ENCODE measurements around the gene PDE8A.

PDE8A gene

DNA sequence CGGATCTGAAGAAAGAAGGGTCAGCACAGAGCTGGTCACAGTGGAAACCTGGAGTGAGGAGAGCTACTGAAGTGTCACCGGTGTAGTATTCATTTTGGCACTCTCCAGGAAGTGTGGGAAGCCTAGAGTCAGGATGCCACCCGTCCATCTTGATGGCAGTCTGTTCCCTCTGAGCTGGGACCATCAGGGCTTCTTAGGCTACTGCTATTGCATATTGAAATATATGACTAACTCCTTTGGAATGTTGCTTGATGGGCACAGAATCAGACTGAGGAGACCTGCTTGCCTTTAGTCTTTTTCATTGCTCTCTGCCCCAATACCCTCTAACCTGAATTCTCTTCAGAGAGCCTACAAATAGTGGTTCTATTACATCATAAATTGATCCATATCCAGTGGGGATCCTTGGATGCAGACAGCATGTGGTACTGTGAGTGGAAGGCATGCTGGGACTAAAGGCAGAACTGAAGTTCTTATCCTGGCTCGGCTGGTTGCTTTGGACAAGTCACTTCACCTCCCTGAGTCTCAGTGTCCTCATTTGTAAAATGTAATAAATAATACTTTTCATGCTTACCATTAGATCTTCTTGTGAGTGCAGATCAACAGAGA lies 143.5 kb downstream of the PDE8A start:
- DNase-seq (ENCODE audit: low read depth, low spot score), result no peak

DNA sequence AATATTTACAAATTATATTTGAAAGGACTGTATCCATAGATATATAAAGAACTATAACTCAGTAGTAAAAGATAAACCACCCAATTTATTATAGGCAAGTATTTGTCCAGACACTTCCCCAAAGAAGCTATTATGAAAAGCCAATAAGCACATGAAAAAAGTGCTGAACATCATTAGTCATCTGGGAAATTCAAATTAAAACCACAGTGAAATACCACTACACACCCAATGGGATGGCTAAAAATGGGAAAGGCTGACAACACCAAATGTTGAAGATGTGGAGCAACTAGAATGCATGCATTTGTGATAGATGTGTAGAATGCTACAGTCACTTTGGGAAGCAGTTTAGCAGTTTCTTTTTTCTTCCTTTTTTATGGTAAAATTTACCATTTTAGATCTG lies 147.0 kb downstream of the PDE8A start:
- no peak for DNase-seq (ENCODE audit: low read depth, low spot score)

DNA sequence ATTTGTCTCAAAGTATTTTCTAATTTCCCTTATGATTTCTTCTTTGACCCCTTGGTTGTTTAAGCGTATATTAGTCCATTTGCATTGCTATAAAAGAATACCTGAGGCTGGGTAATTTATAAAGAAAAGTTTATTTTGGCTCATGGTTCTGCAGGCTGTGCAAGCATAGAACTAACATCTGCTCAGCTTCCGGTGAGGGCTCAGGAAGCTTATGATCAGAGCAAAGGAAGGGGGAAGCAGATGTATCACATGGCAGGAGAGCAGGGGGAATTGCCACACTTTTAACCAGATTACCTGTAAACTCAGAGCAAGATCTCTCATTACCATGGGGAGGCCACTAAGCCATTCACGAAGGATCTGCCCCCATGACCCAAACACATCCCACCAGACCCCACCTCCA lies 148.2 kb downstream of the PDE8A start:
- no peak for DNase-seq (ENCODE audit: low read depth, low spot score)

DNA sequence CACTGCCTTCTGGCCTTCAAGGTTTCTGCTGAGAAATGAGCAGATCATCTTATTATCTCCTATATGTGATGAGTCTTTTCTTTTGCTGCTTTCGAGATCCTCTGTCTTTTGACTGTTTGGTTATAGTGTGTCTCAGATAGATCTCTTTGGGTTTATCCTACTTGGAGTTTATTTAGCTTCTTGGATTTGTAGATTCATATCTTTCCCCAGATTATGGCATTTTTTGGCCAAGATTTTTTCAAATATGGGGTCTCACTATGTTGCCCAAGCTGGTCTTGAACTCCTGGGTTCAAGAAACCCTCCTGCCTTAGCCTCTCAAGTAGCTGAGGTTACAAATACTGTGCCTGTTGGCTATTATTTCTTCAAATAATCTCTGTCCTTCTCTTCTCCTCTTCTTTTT lies 150.3 kb downstream of the PDE8A start:
- no peak for DNase-seq (ENCODE audit: low read depth, low spot score)

DNA sequence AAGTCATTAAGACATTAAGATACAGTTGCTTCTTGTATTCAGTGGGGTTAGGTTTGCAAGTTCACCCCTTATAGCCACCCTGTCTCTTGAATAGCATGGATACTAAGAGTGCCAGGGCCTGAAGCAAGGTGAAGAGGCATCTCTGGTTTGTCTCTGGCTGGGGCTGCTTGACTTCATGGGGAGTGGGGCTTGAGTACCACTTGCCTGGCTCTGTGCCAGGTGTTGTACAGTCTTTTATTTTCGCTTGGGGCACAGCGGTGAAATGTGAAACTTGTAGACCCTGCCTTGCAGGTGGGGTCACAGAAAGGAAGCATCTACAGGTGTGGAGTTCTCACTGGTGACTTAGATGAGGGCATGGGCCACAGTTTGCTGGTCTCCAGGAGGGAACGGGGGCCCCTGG lies 152.1 kb downstream of the PDE8A start:
- DNase-seq (ENCODE audit: low read depth, low spot score), result no peak

- peak; percentile 80 for DNase-seq (ENCODE audit: low read depth, low spot score)
These were observed 156.0 kb downstream of the PDE8A start for GRCh38 chr15:85137489-85138168.

GRCh38 chr15:85139391-85139790 lies 157.7 kb downstream of the PDE8A start:
- no peak for DNase-seq (ENCODE audit: low read depth, low spot score)

- DNase-seq (ENCODE audit: low read depth, low spot score), result no peak
These were observed 160.1 kb downstream of the PDE8A start for GRCh38 chr15:85141726-85142125.

- DNase-seq (ENCODE audit: low read depth, low spot score), result no peak
These were observed 160.7 kb downstream of the PDE8A start for GRCh38 chr15:85142312-85142711.

DNA sequence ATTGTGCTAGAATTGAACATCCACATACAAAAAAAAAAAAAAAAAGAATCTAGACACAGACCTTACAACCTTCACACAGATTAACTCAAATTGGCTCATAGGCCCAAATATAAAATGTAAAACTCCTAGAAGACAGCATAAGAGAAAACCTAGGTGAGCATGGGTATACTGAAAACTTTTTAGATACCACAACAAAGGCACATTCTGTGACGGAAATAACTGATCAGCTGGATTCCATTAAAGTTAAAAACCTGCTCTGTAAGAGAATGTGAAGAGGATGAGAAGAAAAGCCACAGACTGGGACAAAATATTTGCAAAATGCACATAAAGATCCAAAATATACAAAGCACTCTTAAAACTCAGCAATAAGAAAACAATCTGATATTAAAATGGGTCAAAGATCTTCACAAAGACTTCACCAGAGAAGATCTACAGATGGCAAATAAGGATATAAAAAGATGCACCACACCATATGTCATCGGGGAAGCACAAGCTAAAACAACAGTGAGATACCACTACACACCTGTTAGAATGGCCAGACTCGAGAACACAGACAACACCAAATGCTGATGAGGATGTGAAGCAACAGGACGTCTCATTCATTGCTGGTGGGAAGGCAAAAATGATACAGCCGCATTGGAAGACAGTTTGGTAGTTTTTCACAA lies 167.9 kb downstream of the PDE8A start:
- no peak for DNase-seq (ENCODE audit: low read depth, low spot score)

DNA sequence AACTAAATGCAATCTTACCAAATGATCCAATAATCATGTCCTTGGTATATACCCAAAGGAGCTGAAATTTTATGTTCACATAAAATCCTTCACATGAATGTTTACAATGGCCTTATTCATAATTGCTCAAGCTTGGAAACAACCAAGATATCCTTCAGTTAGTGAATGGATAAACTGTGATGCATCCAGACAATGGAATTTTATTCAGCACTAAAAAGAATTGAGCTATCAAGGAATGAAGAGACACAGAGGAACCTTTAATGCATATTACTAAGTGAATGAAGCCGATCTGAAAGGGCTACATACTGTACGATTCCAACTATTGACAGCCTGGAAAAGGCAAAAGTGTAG lies 168.4 kb downstream of the PDE8A start:
- DNase-seq (ENCODE audit: low read depth, low spot score), result no peak

DNA sequence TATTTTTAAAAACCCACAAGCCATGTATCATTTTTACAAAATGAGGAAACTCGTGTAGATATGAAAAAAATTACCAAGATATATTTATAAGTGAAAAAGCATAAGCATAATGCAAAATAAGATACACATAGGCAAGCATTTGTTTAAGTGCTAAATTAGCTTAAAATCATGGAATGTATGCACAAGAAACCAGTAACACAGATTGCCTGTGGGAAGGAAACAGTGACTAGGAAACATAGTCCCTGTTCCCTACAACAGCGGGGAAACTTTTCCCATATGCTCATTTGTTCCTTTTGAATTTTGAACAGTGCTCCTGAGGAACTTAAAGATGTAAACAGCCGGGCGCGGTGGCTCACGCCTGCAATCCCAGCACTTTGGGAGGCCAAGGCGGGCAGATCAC lies 169.5 kb downstream of the PDE8A start:
- DNase-seq (ENCODE audit: low read depth, low spot score), result no peak

GRCh38 chr15:85151861-85152260 lies 170.2 kb downstream of the PDE8A start:
- DNase-seq (ENCODE audit: low read depth, low spot score), result no peak

DNA sequence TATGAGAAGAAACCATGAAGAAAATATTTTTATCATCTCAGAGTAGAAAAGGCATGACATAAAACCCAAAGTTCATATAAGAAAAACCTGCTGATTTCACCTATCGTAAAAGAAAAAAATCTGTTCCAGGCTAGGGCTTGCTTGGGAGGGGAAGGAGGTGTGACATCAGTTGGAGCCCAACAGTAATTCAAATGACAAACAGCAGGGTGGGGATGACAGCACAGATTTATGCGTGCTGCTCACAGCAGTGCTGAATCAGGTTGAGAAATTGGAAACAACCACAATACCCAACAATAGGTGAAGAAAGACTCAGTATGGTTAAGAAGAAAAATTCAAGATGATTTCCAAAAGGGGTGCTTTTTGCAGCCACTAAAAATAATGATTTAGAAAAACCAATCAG lies 172.4 kb downstream of the PDE8A start:
- DNase-seq (ENCODE audit: low read depth, low spot score), result peak; percentile 33

- no peak for DNase-seq (ENCODE audit: low read depth, low spot score)
These were observed 173.7 kb downstream of the PDE8A start for GRCh38 chr15:85155360-85155759.

DNA sequence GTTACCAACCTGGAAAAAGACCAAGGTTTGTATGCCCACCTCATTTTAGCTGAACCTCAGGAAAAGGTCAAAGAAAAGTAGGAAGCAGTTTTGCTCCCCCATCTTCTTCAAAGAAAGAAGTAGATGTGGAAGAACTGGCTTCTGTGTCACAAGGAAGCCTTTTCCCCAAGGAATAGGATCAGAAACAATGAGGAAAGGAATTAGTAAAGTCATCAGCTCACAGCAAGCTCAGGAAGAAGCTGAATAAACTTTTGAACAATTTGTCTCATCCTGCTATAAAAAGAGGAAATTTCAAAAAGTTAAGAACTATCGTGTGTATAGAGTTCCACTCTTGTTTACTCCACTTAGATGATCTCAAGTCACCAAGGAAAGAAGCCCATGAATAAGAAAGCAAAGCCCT lies 174.2 kb downstream of the PDE8A start:
- DNase-seq (ENCODE audit: low read depth, low spot score), result no peak

DNA sequence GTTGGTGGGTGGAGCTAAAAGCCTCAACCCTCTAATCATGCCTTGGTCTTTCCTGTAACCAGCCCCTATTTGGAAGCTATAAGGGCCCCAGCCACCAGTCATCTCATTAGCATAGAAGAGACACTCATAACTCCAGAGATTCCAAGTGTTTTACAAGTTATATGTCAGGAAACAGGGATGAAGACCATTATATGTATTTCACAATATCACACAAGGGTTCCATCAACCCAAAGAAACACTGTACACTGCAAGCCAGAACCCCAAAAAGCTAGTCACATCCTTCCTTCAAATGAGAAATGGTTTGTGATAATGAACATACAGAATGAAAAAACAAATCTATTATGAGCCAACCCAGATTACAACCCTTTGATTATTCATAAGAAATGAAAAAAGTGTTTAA lies 175.7 kb downstream of the PDE8A start:
- no peak for DNase-seq (ENCODE audit: low read depth, low spot score)

GRCh38 chr15:85162237-85162636 lies 180.6 kb downstream of the PDE8A start:
- no peak for DNase-seq (ENCODE audit: low read depth, low spot score)

DNA sequence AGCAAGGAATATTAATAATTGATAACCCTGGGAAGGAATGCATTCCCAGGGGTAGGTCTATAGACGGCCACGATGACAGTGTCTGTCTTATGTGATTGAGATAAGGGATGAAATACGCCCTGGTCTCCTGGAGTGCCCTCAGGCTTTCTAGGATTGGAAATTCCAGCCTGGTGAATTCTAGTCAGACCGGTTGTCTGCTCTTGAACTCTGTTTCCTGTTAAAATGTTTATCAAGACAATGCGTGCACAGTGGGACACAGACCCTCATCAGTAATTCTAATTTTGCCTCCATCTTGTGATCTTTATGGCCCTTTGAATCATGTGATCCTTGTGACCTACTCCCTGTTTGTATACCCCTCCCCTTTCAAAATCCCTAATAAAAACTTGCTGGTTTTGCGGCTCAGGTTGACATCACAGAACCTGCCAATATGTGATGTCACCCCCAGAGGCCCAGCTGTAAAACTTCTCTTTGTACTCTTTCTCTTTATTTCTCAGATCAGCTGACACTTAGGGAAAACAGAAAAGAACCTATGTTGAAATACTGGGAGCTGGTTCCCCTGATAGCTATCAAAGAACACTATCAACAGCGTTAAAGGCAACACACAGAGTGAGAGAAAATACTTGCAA lies 183.3 kb downstream of the PDE8A start:
- peak; percentile 69 for DNase-seq (ENCODE audit: low read depth, low spot score)

- DNase-seq (ENCODE audit: low read depth, low spot score), result no peak
These were observed 185.9 kb downstream of the PDE8A start for GRCh38 chr15:85167568-85167967.

DNA sequence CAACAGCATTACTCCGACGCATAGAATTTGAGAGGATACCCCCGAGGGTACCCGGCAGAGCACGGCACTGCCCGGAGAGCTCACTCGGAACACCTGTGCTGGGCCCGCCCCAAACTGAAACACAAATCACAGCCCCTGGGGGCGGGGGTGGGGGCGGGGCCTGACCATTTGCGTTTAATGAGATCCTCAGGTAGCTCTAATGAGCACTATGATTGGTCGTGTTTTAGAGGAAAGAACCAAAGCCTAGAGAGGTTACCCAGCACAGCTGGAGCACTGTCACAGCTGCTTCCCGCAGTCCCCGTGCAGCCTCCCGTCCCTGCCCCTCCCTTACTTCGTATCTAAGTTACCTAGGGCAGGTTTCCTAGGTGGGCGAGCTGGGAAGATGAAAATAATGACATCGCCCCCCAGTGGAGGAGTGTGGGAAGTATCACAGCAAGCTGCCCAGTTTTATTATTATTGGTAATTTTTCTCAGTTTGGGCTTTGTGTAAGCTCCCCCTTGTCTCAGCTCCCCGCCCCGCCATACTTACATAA lies 187.1 kb downstream of the PDE8A start:
- DNase-seq (ENCODE audit: low read depth, low spot score), result peak; percentile 85

- DNase-seq (ENCODE audit: low read depth, low spot score), result no peak
These were observed 190.1 kb downstream of the PDE8A start for GRCh38 chr15:85171736-85172135.

Measured in ELF-1 (cell line).